ENCODE measurements around the gene RASGEF1C. TPM values are rescaled to one million over a fixed set of nuclear protein-coding genes. Genes with fewer than 3 reads are reported as not detected.

Gene RASGEF1C
- total and polyA plus RNA-seq, 2 of the 13 experiments (the other 11 are each of a cell fraction or from before 2014, with no cell fraction given) = not detected

DNA sequence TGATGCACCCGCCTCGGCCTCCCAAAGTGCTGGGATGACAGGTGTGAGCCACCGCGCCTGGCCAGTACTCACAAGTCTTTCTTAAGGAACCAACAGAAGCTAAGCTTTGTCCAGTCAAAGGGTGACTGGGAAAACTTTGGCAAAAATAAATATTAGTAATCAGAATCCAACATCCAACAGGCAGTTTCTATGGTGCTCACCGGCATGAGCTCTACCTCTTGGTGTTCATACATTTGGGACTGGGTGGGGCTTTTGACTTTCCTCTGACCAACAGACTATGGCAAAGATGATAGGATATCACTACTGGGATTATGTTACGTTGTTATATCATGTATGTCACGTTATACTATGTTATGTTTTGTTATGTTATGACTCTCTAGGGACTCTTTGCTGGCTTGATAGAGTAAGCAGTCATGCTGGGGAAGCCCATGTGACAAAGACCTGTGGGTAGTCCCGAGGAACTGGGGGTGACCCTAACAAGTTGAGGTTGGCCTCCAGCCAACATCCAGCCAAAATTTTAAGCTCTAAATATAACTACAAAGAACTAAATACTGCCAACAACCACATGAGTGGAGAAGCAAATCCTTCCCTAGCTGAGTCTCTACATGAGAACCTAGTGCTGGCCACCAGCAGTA, 6.0 kb downstream of the RASGEF1C start:
- DNase-seq (ENCODE audit: low spot score) (no peak), ATAC-seq (no peak), FAIRE-seq (no peak)
- H3K27me3 ChIP-seq (ENCODE audit: control insufficient read depth in 1 of 2, insufficient read depth in 2 of 2, low read length in 2 of 2) = peaks cover 0 to 9% of the 10 kb centered on the region in 2 experiments; a peak in 1 of 5 replicates
- no peaks in the 10 kb centered on the region for H4K20me1 ChIP-seq (ENCODE audit: insufficient read depth, low read length)
- CTCF ChIA-PET (ENCODE audit: low intra/inter-chr PET ratio, low total read pairs) = no interaction called here
- no peak overlapping the region for H3K9ac ChIP-seq (ENCODE audit: insufficient read depth, low read depth, low read length)
- H3K4me3 ChIP-seq (replicated peaks in 1 of 3; ENCODE audit: insufficient read depth in 1 of 3, low read depth in 2 of 3, low read length in 3 of 3) = no peak overlapping the region
- H3K27ac ChIP-seq (ENCODE audit: extremely low read length, insufficient read depth, low read length) = no peak overlapping the region
- no peak overlapping the region for H2AFZ ChIP-seq (ENCODE audit: low read length)
- no peak overlapping the region for H3K4me2 ChIP-seq (ENCODE audit: low read depth, low read length)
- H3K36me3 ChIP-seq (replicated peaks in 1 of 2; ENCODE audit: control insufficient read depth in 1 of 2, insufficient read depth in 2 of 2, low read length in 2 of 2) = no peaks in the 10 kb centered on the region
- H3K79me2 ChIP-seq (ENCODE audit: insufficient read depth, low read length) = no peaks in the 10 kb centered on the region
- POLR2A ChIA-PET = no interaction called here
- 58% methylated on average over 8 of the region's 8 CpGs for WGBS (ENCODE audit: low lambda C conversion rate)
- H3K4me1 ChIP-seq (ENCODE audit: insufficient read depth, low read length) = peaks cover 1% of the 10 kb centered on the region
- BruUV-seq (replicated peaks) = no TSS peak
- in situ Hi-C loops (cut with HindIII; ENCODE audit: extremely low pct_ligation_motif_present, low pct_unique_long_range_greater_than_20kb) = loop anchor here (10.0 to 25.0 kb wide), 2 partner anchors 122 to 259 kb away; no protein-coding TSS in a partner anchor
- intact Hi-C loops (cut with micrococcal nuclease; ENCODE audit: unreplicated experiment) = loop anchor here (5.0 to 10.0 kb wide), 3 partner anchors 78 to 124 kb away; partner anchors contain the start of gene MAPK9
- H3K9me3 ChIP-seq (ENCODE audit: low read length) = no peaks in the 10 kb centered on the region
- TF ChIP-seq, protein P1, sequence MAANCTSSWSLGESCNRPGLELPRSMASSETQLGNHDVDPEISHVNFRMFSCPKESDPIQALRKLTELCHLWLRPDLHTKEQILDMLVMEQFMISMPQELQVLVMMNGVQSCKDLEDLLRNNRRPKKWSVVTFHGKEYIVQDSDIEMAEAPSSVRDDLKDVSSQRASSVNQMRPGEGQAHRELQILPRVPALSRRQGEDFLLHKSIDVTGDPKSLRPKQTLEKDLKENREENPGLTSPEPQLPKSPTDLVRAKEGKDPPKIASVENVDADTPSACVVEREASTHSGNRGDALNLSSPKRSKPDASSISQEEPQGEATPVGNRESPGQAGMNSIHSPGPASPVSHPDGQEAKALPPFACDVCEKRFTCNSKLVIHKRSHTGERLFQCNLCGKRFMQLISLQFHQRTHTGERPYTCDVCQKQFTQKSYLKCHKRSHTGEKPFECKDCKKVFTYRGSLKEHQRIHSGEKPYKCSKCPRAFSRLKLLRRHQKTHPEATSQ (CRISPR knock-in tag; IDR thresholded peaks at IDR 0.05; ENCODE audit: borderline replicate concordance) = no peak
- TF ChIP-seq ZBTB20 (CRISPR knock-in tag; IDR thresholded peaks at IDR 0.05; ENCODE audit: borderline replicate concordance, low read depth) (no peak), SP5 (CRISPR knock-in tag; IDR thresholded peaks at IDR 0.05; ENCODE audit: borderline replicate concordance, low read depth) (no peak), NONO (IDR thresholded peaks at IDR 0.05) (no peak), NONO (CRISPR knock-in tag; conservative IDR thresholded peaks at IDR 0.05) (no peak), ZFP36L1 (CRISPR knock-in tag; IDR thresholded peaks at IDR 0.05) (no peak)
- TF ChIP-seq, protein P2, sequence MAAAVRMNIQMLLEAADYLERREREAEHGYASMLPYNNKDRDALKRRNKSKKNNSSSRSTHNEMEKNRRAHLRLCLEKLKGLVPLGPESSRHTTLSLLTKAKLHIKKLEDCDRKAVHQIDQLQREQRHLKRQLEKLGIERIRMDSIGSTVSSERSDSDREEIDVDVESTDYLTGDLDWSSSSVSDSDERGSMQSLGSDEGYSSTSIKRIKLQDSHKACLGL (CRISPR knock-in tag; IDR thresholded peaks at IDR 0.05) = no peak
- TF ChIP-seq, protein P3, sequence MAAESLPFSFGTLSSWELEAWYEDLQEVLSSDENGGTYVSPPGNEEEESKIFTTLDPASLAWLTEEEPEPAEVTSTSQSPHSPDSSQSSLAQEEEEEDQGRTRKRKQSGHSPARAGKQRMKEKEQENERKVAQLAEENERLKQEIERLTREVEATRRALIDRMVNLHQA (CRISPR knock-in tag; IDR thresholded peaks at IDR 0.05) = no peak
- TF ChIP-seq, protein P4, sequence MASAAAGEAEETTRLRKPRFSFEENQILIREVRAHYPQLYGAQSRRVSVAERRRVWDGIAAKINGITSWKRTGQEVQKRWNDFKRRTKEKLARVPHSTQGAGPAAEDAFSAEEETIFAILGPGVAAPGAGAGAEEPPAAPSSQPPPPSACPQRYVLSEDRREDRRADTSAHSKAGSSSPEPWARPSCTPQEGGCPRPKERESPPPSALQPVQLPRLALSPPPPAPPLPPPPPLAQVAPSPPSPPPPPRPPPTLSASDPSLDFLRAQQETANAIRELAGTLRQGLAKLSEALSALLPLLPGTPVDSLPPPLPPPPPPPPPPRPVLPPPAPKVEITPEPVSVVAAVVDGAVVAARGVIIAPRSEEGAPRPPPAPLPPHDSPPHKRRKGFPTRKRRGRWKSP (CRISPR knock-in tag; IDR thresholded peaks at IDR 0.05) = no peak
- TF ChIP-seq, protein P5, sequence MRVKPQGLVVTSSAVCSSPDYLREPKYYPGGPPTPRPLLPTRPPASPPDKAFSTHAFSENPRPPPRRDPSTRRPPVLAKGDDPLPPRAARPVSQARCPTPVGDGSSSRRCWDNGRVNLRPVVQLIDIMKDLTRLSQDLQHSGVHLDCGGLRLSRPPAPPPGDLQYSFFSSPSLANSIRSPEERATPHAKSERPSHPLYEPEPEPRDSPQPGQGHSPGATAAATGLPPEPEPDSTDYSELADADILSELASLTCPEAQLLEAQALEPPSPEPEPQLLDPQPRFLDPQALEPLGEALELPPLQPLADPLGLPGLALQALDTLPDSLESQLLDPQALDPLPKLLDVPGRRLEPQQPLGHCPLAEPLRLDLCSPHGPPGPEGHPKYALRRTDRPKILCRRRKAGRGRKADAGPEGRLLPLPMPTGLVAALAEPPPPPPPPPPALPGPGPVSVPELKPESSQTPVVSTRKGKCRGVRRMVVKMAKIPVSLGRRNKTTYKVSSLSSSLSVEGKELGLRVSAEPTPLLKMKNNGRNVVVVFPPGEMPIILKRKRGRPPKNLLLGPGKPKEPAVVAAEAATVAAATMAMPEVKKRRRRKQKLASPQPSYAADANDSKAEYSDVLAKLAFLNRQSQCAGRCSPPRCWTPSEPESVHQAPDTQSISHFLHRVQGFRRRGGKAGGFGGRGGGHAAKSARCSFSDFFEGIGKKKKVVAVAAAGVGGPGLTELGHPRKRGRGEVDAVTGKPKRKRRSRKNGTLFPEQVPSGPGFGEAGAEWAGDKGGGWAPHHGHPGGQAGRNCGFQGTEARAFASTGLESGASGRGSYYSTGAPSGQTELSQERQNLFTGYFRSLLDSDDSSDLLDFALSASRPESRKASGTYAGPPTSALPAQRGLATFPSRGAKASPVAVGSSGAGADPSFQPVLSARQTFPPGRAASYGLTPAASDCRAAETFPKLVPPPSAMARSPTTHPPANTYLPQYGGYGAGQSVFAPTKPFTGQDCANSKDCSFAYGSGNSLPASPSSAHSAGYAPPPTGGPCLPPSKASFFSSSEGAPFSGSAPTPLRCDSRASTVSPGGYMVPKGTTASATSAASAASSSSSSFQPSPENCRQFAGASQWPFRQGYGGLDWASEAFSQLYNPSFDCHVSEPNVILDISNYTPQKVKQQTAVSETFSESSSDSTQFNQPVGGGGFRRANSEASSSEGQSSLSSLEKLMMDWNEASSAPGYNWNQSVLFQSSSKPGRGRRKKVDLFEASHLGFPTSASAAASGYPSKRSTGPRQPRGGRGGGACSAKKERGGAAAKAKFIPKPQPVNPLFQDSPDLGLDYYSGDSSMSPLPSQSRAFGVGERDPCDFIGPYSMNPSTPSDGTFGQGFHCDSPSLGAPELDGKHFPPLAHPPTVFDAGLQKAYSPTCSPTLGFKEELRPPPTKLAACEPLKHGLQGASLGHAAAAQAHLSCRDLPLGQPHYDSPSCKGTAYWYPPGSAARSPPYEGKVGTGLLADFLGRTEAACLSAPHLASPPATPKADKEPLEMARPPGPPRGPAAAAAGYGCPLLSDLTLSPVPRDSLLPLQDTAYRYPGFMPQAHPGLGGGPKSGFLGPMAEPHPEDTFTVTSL (CRISPR knock-in tag; IDR thresholded peaks at IDR 0.05; ENCODE audit: borderline replicate concordance) = no peak
